PC-9 (cell line): ENCODE data around the gene LZIC. TPM values are rescaled to one million over a fixed set of nuclear protein-coding genes. Genes with fewer than 3 reads are reported as not detected.

Experiments
- Bru-seq: library from RNA; stranded (reverse); fragments of 400-500 nt; gene quantifications from one replicate; lab custom pipeline; 2021; lab: Mats Ljungman, UMichigan
- BruChase-seq, 2 experiments: library from RNA; stranded (reverse); fragments of 400-500 nt; gene quantifications; one replicate each; lab custom pipeline; 2021; lab: Mats Ljungman, UMichigan
- BruUV-seq: library from RNA; stranded (reverse); fragments of 400-500 nt; replicated peaks from 2 replicates; lab custom pipeline; 2021; lab: Mats Ljungman, UMichigan
- CTCF ChIA-PET: fragments of 300-600 bp; sonication (Branson Sonifier 250); formaldehyde crosslinking; loops from one replicate; lab custom pipeline; 2022; ENCODE audit warnings: antibody characterized with exemption; lab: Charles Lee
- POLR2A ChIA-PET: fragments of 300-600 bp; sonication (Branson Sonifier 250); formaldehyde crosslinking; loops from one replicate; lab custom pipeline; 2022; ENCODE audit warnings: antibody characterized with exemption; ENCODE audit not compliant: unreplicated experiment; lab: Charles Lee
- DNase-seq, 2 experiments: peaks; one replicate each; pipeline versions ENCODE4 v3.0.0 to v3.0.0-alpha.2; 2015 to 2022; ENCODE audit warnings: mixed read lengths in 1 of 2
- H2AFZ ChIP-seq: fragments of 200-600 bp; sonication (generic); 2 replicates; pipeline ENCODE4 v1.8.1; 2017; ENCODE audit warnings: antibody characterized with exemption
- H3F3A ChIP-seq: fragments of 200-600 bp; sonication (generic); 2 replicates; pipeline ENCODE4 v1.8.1; 2017; ENCODE audit warnings: antibody characterized with exemption, mild to moderate bottlenecking, low read depth; ENCODE audit not compliant: insufficient read depth
- H3K27ac ChIP-seq: fragments of 200-600 bp; sonication (generic); 2 replicates; pipeline ENCODE4 v1.6.1; 2016; ENCODE audit warnings: mixed run types
- H3K27me3 ChIP-seq: fragments of 200-600 bp; sonication (generic); 2 replicates; pipeline ENCODE4 v1.6.1; 2016; ENCODE audit warnings: low read depth, mixed run types; ENCODE audit not compliant: insufficient read depth
- H3K36me3 ChIP-seq: fragments of 200-600 bp; sonication (generic); 2 replicates; pipeline ENCODE4 v1.6.1; 2016; ENCODE audit warnings: low read depth, mixed run types
- H3K4me1 ChIP-seq: fragments of 200-600 bp; sonication (generic); replicated peaks from 2 replicates; pipeline ENCODE4 v1.6.1; 2016; ENCODE audit warnings: mixed run types; ENCODE audit not compliant: insufficient read depth
- H3K4me2 ChIP-seq: fragments of 200-600 bp; sonication (generic); 2 replicates; pipeline ENCODE4 v1.6.1; 2017; ENCODE audit warnings: mixed run types
- H3K4me3 ChIP-seq: fragments of 200-600 bp; sonication (generic); 2 replicates; pipeline ENCODE4 v1.6.1; 2016; ENCODE audit warnings: mixed run types
- H3K79me2 ChIP-seq: fragments of 200-600 bp; sonication (generic); 2 replicates; pipeline ENCODE4 v1.6.1; 2017; ENCODE audit warnings: low read depth, mixed run types
- H3K9me2 ChIP-seq: fragments of 200-600 bp; sonication (generic); 2 replicates; pipeline ENCODE4 v1.8.1; 2017; ENCODE audit warnings: mild to moderate bottlenecking; ENCODE audit not compliant: insufficient read depth
- H3K9me3 ChIP-seq: fragments of 200-600 bp; sonication (generic); 2 replicates; pipeline ENCODE4 v1.8.1; 2016; ENCODE audit warnings: low read depth; ENCODE audit not compliant: insufficient read depth
- H4K20me1 ChIP-seq: fragments of 200-600 bp; sonication (generic); 2 replicates; pipeline ENCODE4 v1.8.1; 2017; ENCODE audit not compliant: insufficient read depth
- EZH2 ChIP-seq: fragments of 200-600 bp; sonication (generic); IDR thresholded peaks from 2 replicates; pipeline ENCODE4 v1.8.0; 2017; ENCODE audit warnings: antibody characterized with exemption, low read depth
- intact Hi-C: fragments of 100-400 bp; cut with micrococcal nuclease; formaldehyde crosslinking; loops from one replicate; pipeline ENCODE4 v1.10.0; 2022; ENCODE audit not compliant: unreplicated experiment
- long read RNA-seq: library from polyadenylated mRNA; stranded (forward); transcript quantifications from one replicate; pipeline ENCODE4 v2.0.0, GENCODE V29; 2022
- total RNA-seq: library from RNA; stranded (reverse); gene quantifications from 2 replicates; pipeline ENCODE4 v1.2.3, GENCODE V29; 2021
- TF ChIP-seq, protein P1 (sequence below): fragments of 200-600 bp; sonication (generic); conservative IDR thresholded peaks from 2 replicates; pipeline ENCODE4 v1.6.1; 2017; ENCODE audit warnings: mixed run types, antibody characterized with exemption, mild to moderate bottlenecking, moderate library complexity

LZIC gene
- total RNA-seq (27.4 and 33.5 TPM in 2 replicates), Bru-seq, nascent RNA (percentile 62 among the genes with signal in this experiment), BruChase-seq, experiment 1, labeled RNA remaining after a 2-hour chase (percentile 66 among the genes with signal in this experiment), BruChase-seq, experiment 2, labeled RNA remaining after a 6-hour chase (percentile 85 among the genes with signal in this experiment)
- long read RNA-seq, transcript LZIC-202 (8 exons, 2,281 nt) = major isoform, 10 of 37 reads
- long read RNA-seq, transcript LZIC-201 (8 exons, 945 nt) = minor isoform, 9 of 37 reads
- long read RNA-seq, transcript LZIC-203 (7 exons, 1,405 nt) = major isoform, 10 of 37 reads
- long read RNA-seq, partial matches to known transcripts = 0 of 37 reads
- long read RNA-seq, other reads (novel, unspliced or antisense) = 8 of 37 reads

DNA sequence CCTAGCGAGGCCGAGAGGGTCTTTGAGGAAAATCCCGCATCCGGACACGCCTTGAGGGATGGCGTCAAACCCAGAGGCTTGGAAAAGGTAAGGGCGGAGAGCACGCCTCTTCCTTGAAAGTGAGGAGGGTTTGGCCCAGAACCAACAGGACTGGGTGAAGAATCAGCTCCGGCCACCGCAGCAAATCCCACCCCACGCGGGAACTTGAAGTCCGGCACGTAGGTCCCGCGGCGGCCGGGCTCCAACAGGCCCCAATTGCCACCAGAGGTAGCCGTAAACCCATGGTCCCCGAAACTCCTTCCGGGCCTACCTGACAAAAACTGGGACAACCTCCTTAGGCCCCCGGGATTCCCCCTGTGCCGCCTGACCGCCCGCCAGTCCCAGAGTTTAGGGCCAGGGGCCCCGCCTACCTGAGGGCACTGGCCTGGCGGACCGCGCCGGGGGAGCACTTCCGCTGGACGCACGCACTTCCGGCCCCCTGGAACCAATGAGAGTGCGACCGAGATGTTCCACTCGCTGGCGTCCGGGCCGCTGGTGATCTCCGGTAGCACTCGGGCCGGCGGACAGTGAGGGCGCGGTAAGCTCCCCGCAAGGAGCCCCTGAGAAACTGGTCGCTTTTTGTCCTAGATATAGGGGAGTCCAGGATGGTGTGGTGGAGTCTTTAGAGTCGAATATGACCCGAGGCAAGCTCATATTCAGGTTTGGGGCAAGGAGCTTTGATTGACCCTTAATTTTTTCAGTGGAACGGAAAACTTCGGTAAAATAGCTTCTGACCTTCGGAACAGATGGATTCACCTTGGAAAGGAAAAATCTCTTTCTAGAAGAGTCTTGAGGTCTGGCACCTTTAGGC is at the start of gene LZIC, which contains the start of gene NMNAT1:
TSS of gene LZIC (minus strand) at position 453 of the 850 bp plus-strand sequence. CDS start 6,772 bp downstream, outside the sequence.
TSS of gene NMNAT1 (plus strand) at position 537 of the 850 bp plus-strand sequence. CDS start 28,599 bp downstream, outside the sequence.
- Histone ChIP-seq H3K4me1 (peaks cover 6% of the 10 kb centered on the region), H3F3A (peaks cover 12% of the 10 kb centered on the region), H3K9me3 (no peaks in the 10 kb centered on the region), H3K4me3 (peak within 1 kb of the TSS; percentile 86), H4K20me1 (no peaks in the 10 kb centered on the region), H3K36me3 (no peaks in the 10 kb centered on the region), H3K27me3 (no peaks in the 10 kb centered on the region), H3K27ac (peak within 1 kb of the TSS; percentile 88), H3K4me2 (peak within 1 kb of the TSS; percentile 87), H3K79me2 (peaks cover 7% of the 10 kb centered on the region; the same call in 1 of the 2 replicates), H2AFZ (peak within 1 kb of the TSS; percentile 95), H3K9me2 (no peaks in the 10 kb centered on the region)
- no peak for TF ChIP-seq EZH2
- TF ChIP-seq, protein P1, sequence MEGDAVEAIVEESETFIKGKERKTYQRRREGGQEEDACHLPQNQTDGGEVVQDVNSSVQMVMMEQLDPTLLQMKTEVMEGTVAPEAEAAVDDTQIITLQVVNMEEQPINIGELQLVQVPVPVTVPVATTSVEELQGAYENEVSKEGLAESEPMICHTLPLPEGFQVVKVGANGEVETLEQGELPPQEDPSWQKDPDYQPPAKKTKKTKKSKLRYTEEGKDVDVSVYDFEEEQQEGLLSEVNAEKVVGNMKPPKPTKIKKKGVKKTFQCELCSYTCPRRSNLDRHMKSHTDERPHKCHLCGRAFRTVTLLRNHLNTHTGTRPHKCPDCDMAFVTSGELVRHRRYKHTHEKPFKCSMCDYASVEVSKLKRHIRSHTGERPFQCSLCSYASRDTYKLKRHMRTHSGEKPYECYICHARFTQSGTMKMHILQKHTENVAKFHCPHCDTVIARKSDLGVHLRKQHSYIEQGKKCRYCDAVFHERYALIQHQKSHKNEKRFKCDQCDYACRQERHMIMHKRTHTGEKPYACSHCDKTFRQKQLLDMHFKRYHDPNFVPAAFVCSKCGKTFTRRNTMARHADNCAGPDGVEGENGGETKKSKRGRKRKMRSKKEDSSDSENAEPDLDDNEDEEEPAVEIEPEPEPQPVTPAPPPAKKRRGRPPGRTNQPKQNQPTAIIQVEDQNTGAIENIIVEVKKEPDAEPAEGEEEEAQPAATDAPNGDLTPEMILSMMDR = no peak
- ChIA-PET POLR2A (interaction anchor here (0.6 to 0.7 kb wide), 4 partner anchors 15 to 643 kb away, joined by 3 to 7 read pairs (median 3); no protein-coding TSS in a partner anchor), CTCF (interaction anchor here (1.3 kb wide), 1 partner anchor 65 kb away, joined by 5 read pairs; no protein-coding TSS in a partner anchor)
- intact Hi-C loops = loop anchor here (1.0 to 5.0 kb wide), 4 partner anchors 65 to 484 kb away; partner anchors contain the start of gene UBE4B
- peak; percentile 78 to 91 for DNase-seq
- BruUV-seq = no TSS peak

DNA sequence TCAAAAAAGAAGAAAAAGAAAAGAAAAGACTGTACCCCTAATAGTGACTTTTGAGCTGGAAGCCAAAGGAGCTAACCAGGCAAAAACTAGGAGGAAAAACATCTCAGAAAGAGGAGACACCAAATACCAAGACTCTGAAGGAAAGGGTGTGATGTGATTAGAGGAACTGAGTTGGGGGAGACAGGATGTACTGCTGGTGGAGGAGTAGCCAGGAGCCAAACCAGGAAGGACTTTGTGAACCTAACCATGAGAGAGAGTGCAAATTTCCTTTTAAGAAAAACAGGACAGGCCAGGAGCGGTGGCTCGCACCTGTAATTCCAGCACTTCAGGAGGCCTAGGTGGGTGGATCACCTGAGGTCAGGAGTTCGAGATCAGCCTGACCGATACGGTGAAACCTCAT is 49.7 kb upstream of the LZIC start:
- Histone ChIP-seq H3K4me3 (no peak overlapping the region), H4K20me1 (no peaks in the 10 kb centered on the region), H3F3A (no peaks in the 10 kb centered on the region), H3K4me2 (no peak overlapping the region), H3K9me3 (no peaks in the 10 kb centered on the region), H3K27ac (no peak overlapping the region), H3K9me2 (no peaks in the 10 kb centered on the region), H3K79me2 (no peaks in the 10 kb centered on the region), H3K36me3 (no peaks in the 10 kb centered on the region), H3K27me3 (no peaks in the 10 kb centered on the region), H2AFZ (no peak overlapping the region), H3K4me1 (no peaks in the 10 kb centered on the region)
- no TSS peak for BruUV-seq
- POLR2A ChIA-PET = no interaction called here
- TF ChIP-seq, protein P1 = no peak
- TF ChIP-seq EZH2 = no peak
- intact Hi-C loops = no loop called here
- DNase-seq = no peak
- CTCF ChIA-PET = no interaction called here

DNA sequence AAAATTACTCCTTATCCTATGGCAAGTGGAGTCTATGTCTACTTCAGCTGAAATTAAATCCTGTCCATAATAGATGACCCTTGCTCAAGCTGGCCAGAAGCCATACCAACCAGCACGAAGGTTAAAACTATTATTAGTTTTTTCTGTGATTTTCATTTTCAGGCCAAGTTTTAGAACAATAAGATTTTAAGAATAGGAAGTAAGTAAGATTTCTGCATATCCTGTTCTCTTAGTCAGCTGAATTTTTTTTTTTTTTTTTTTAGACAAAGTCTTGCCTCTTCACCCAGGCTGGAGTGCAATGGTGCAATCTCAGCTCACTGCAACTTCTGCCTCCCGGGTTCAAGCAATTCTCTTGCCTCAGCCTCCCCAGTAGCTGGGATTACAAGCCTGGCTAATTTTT is 47.8 kb upstream of the LZIC start:
- Histone ChIP-seq H3F3A (no peaks in the 10 kb centered on the region), H3K27me3 (no peaks in the 10 kb centered on the region), H3K27ac (no peak overlapping the region), H3K36me3 (no peaks in the 10 kb centered on the region), H3K4me1 (no peaks in the 10 kb centered on the region), H3K4me2 (no peak overlapping the region), H3K79me2 (no peaks in the 10 kb centered on the region), H3K9me2 (no peaks in the 10 kb centered on the region), H2AFZ (no peak overlapping the region), H3K4me3 (no peak overlapping the region), H3K9me3 (no peaks in the 10 kb centered on the region), H4K20me1 (no peaks in the 10 kb centered on the region)
- TF ChIP-seq, protein P1 = no peak
- no peak for TF ChIP-seq EZH2
- CTCF ChIA-PET = no interaction called here
- POLR2A ChIA-PET = interaction anchor here (0.6 kb wide), 1 partner anchor 98 kb away, joined by 4 read pairs; no protein-coding TSS in a partner anchor
- no peak for DNase-seq
- BruUV-seq = no TSS peak
- intact Hi-C loops = no loop called here
